ENCODE results near the gene TAS1R2.

GRCh38 chr1:18800258-18800657 lies 59.2 kb downstream of the TAS1R2 start:
- TF ChIP-seq, protein P1, sequence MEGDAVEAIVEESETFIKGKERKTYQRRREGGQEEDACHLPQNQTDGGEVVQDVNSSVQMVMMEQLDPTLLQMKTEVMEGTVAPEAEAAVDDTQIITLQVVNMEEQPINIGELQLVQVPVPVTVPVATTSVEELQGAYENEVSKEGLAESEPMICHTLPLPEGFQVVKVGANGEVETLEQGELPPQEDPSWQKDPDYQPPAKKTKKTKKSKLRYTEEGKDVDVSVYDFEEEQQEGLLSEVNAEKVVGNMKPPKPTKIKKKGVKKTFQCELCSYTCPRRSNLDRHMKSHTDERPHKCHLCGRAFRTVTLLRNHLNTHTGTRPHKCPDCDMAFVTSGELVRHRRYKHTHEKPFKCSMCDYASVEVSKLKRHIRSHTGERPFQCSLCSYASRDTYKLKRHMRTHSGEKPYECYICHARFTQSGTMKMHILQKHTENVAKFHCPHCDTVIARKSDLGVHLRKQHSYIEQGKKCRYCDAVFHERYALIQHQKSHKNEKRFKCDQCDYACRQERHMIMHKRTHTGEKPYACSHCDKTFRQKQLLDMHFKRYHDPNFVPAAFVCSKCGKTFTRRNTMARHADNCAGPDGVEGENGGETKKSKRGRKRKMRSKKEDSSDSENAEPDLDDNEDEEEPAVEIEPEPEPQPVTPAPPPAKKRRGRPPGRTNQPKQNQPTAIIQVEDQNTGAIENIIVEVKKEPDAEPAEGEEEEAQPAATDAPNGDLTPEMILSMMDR (IDR thresholded peaks at IDR 0.05), result no peak
- TF ChIP-seq POLR2A (IDR thresholded peaks at IDR 0.05; ENCODE audit: low read length), result no peak

Measured in A549 (cell line).